ENCODE measurements around the gene APPBP2. TPM values are rescaled to one million over a fixed set of nuclear protein-coding genes. Genes with fewer than 3 reads are reported as not detected.
A peak's percentile ranks its signal among the peaks of the same experiment; 100 is the strongest.

The APPBP2 gene
- polyA plus RNA-seq, 1 donor (not counting 4 experiments of a cell fraction or from before 2014, with no cell fraction given) = 21.1 TPM

GRCh38 chr17:60439501-60439900, 86.5 kb downstream of the APPBP2 start:
- no peak overlapping the region for H3K27ac ChIP-seq (ENCODE audit: control insufficient read depth, insufficient read depth, low read length)
- no peaks in the 10 kb centered on the region for H3K9me1 ChIP-seq (ENCODE audit: control insufficient read depth, extremely low read depth, insufficient read depth, low read length)
- H3K27me3 ChIP-seq (ENCODE audit: control insufficient read depth, extremely low read depth, insufficient read depth, low read length) = no peaks in the 10 kb centered on the region
- H3K79me2 ChIP-seq (ENCODE audit: control insufficient read depth, insufficient read depth, low read length) = no peaks in the 10 kb centered on the region
- peaks cover 8% of the 10 kb centered on the region for H3K4me1 ChIP-seq (ENCODE audit: control insufficient read depth, extremely low read depth, insufficient read depth, low read length)
- peak overlapping the region; percentile 14 for H3K4me2 ChIP-seq (ENCODE audit: control insufficient read depth, extremely low read depth, insufficient read depth, low read depth, low read length)
- H3K9ac ChIP-seq (ENCODE audit: control insufficient read depth, extremely low read depth, insufficient read depth, low read length) = no peak overlapping the region
- no peak overlapping the region for H3K4me3 ChIP-seq (ENCODE audit: control insufficient read depth in 2 of 3, extremely low read depth in 1 of 3, insufficient read depth in 2 of 3, low read depth in 1 of 3, low read length in 3 of 3)
- H3K9me3 ChIP-seq (ENCODE audit: control insufficient read depth, low read depth, low read length) = no peaks in the 10 kb centered on the region
- FAIRE-seq (no peak), DNase-seq (ENCODE audit: low read depth, low spot score) (no peak)
- no peak for TF ChIP-seq CTCF (optimal IDR thresholded peaks at IDR 0.05 in 1 of 3, IDR thresholded peaks at IDR 0.05 in 1 of 3, conservative IDR thresholded peaks at IDR 0.05 in 1 of 3; ENCODE audit: extremely low read depth in 1 of 3, insufficient read depth in 2 of 3, low read length in 3 of 3)
- TF ChIP-seq EZH2 (IDR thresholded peaks at IDR 0.05; ENCODE audit: low read length) = no peak
- dilution Hi-C loops (cut with MboI; ENCODE audit: extremely low pct_ligation_motif_present, low sequenced_read_pairs) = no loop called here
- no peaks in the 10 kb centered on the region for H3K36me3 ChIP-seq (ENCODE audit: control insufficient read depth in 2 of 2, extremely low read depth in 1 of 2, insufficient read depth in 2 of 2, low read length in 2 of 2)
- H4K20me1 ChIP-seq (ENCODE audit: control insufficient read depth, extremely low read depth, insufficient read depth, low read length) = no peaks in the 10 kb centered on the region
- H2AFZ ChIP-seq (ENCODE audit: control insufficient read depth, low read length) = peak overlapping the region; percentile 47

- Histone ChIP-seq H3K36me3 (ENCODE audit: control insufficient read depth in 2 of 2, extremely low read depth in 1 of 2, insufficient read depth in 2 of 2, low read length in 2 of 2) (no peaks in the 10 kb centered on the region), H3K4me1 (ENCODE audit: control insufficient read depth, extremely low read depth, insufficient read depth, low read length) (peaks cover 8% of the 10 kb centered on the region), H3K9ac (ENCODE audit: control insufficient read depth, extremely low read depth, insufficient read depth, low read length) (no peak overlapping the region), H3K9me1 (ENCODE audit: control insufficient read depth, extremely low read depth, insufficient read depth, low read length) (no peaks in the 10 kb centered on the region), H2AFZ (ENCODE audit: control insufficient read depth, low read length) (no peak overlapping the region), H4K20me1 (ENCODE audit: control insufficient read depth, extremely low read depth, insufficient read depth, low read length) (no peaks in the 10 kb centered on the region), H3K79me2 (ENCODE audit: control insufficient read depth, insufficient read depth, low read length) (no peaks in the 10 kb centered on the region), H3K4me3 (ENCODE audit: control insufficient read depth in 2 of 3, extremely low read depth in 1 of 3, insufficient read depth in 2 of 3, low read depth in 1 of 3, low read length in 3 of 3) (no peak overlapping the region), H3K27ac (ENCODE audit: control insufficient read depth, insufficient read depth, low read length) (no peak overlapping the region), H3K27me3 (ENCODE audit: control insufficient read depth, extremely low read depth, insufficient read depth, low read length) (no peaks in the 10 kb centered on the region), H3K4me2 (ENCODE audit: control insufficient read depth, extremely low read depth, insufficient read depth, low read depth, low read length) (no peak overlapping the region), H3K9me3 (ENCODE audit: control insufficient read depth, low read depth, low read length) (peaks cover 3% of the 10 kb centered on the region)
- TF ChIP-seq CTCF (optimal IDR thresholded peaks at IDR 0.05 in 1 of 3, IDR thresholded peaks at IDR 0.05 in 1 of 3, conservative IDR thresholded peaks at IDR 0.05 in 1 of 3; ENCODE audit: extremely low read depth in 1 of 3, insufficient read depth in 2 of 3, low read length in 3 of 3) (no peak), EZH2 (IDR thresholded peaks at IDR 0.05; ENCODE audit: low read length) (no peak)
- FAIRE-seq (no peak), DNase-seq (ENCODE audit: low read depth, low spot score) (no peak)
- dilution Hi-C loops (cut with MboI; ENCODE audit: extremely low pct_ligation_motif_present, low sequenced_read_pairs) = no loop called here
These were observed 89.4 kb downstream of the APPBP2 start for GRCh38 chr17:60436676-60437075.

Data from keratinocyte (primary cell).